H9 (cell line): Measurements from ENCODE around the gene NT5C1B. TPM values are rescaled to one million over a fixed set of nuclear protein-coding genes. Genes with fewer than 3 reads are reported as not detected.

Experiments used
- DNase-seq: peaks from one replicate; pipeline ENCODE4 v3.0.0-alpha.2; 2017
- H2AFZ ChIP-seq: one replicate; pipeline ENCODE4 v1.6.1; 2013; ENCODE audit warnings: mild to moderate bottlenecking, low read length, control low read depth, moderate library complexity
- H2AK5ac ChIP-seq: 2 replicates; pipeline ENCODE4 v1.6.1; 2013; ENCODE audit warnings: low read length, control low read depth, mixed read lengths; ENCODE audit not compliant: insufficient read length
- H2BK120ac ChIP-seq: one replicate; pipeline ENCODE4 v1.6.1; 2013; ENCODE audit warnings: low read depth, mild to moderate bottlenecking, low read length, control low read depth, inconsistent platforms; ENCODE audit not compliant: poor library complexity, severe bottlenecking
- H2BK12ac ChIP-seq: 2 replicates; pipeline ENCODE4 v1.6.1; 2013; ENCODE audit warnings: low read length, control low read depth, mixed read lengths, low read depth; ENCODE audit not compliant: insufficient read length
- H2BK15ac ChIP-seq: 2 replicates; pipeline ENCODE4 v1.6.1; 2013; ENCODE audit warnings: low read depth, low read length, control low read depth
- H2BK20ac ChIP-seq: one replicate; pipeline ENCODE4 v1.6.1; 2013; ENCODE audit warnings: low read depth, mild to moderate bottlenecking, low read length, control low read depth, inconsistent platforms; ENCODE audit not compliant: poor library complexity, severe bottlenecking
- H2BK5ac ChIP-seq: 2 replicates; pipeline ENCODE4 v1.6.1; 2013; ENCODE audit warnings: low read length, control low read depth, mixed read lengths; ENCODE audit not compliant: insufficient read length
- H3K14ac ChIP-seq: 2 replicates; pipeline ENCODE4 v1.6.1; 2013; ENCODE audit warnings: low read length, control low read depth; ENCODE audit not compliant: insufficient read depth
- H3K18ac ChIP-seq: 2 replicates; pipeline ENCODE4 v1.6.1; 2013; ENCODE audit warnings: low read depth, mild to moderate bottlenecking, mixed read lengths, low read length, control low read depth; ENCODE audit not compliant: insufficient read length
- H3K23ac ChIP-seq: 2 replicates; pipeline ENCODE4 v1.6.1; 2013; ENCODE audit warnings: low read length, control low read depth, mixed read lengths, low read depth; ENCODE audit not compliant: insufficient read length
- H3K23me2 ChIP-seq: 2 replicates; pipeline ENCODE4 v1.6.1; 2013; ENCODE audit warnings: low read depth, mild to moderate bottlenecking, mixed read lengths, low read length, control low read depth; ENCODE audit not compliant: insufficient read length, poor library complexity, severe bottlenecking
- H3K27ac ChIP-seq: 2 replicates; pipeline ENCODE4 v1.5.1; 2013; ENCODE audit warnings: low read length, control low read depth, mixed read lengths, low read depth; ENCODE audit not compliant: insufficient read length
- H3K27me3 ChIP-seq: 2 replicates; pipeline ENCODE4 v1.6.1; 2013; ENCODE audit warnings: low read length, control low read depth, inconsistent platforms; ENCODE audit not compliant: insufficient read depth
- H3K4ac ChIP-seq: 2 replicates; pipeline ENCODE4 v1.6.1; 2013; ENCODE audit warnings: low read depth, mild to moderate bottlenecking, control low read depth, inconsistent platforms, low read length, moderate library complexity
- H3K4me1 ChIP-seq: 2 replicates; pipeline ENCODE4 v1.6.1; 2013; ENCODE audit warnings: low read length, control low read depth, inconsistent platforms; ENCODE audit not compliant: insufficient read depth
- H3K4me2 ChIP-seq: 2 replicates; pipeline ENCODE4 v1.6.1; 2013; ENCODE audit warnings: low read length, control low read depth, mixed read lengths; ENCODE audit not compliant: insufficient read length, insufficient read depth
- H3K56ac ChIP-seq: 2 replicates; pipeline ENCODE4 v1.6.1; 2013; ENCODE audit warnings: low read depth, mild to moderate bottlenecking, mixed read lengths, low read length, control low read depth; ENCODE audit not compliant: insufficient read length
- H3K79me1 ChIP-seq: 2 replicates; pipeline ENCODE4 v1.6.1; 2013; ENCODE audit warnings: low read depth, mild to moderate bottlenecking, moderate library complexity, low read length, control low read depth, inconsistent platforms; ENCODE audit not compliant: insufficient read depth, poor library complexity, severe bottlenecking
- H3K79me2 ChIP-seq: 2 replicates; pipeline ENCODE4 v1.6.1; 2013; ENCODE audit warnings: low read length, control low read depth, inconsistent platforms; ENCODE audit not compliant: insufficient read depth
- H3K9ac ChIP-seq: 2 replicates; pipeline ENCODE4 v1.6.1; 2013; ENCODE audit warnings: low read length, control low read depth, mixed read lengths; ENCODE audit not compliant: insufficient read length; ENCODE audit errors: extremely low read depth
- H3K9me3 ChIP-seq: one replicate; pipeline ENCODE4 v1.6.1; 2013; ENCODE audit warnings: low read depth, low read length, inconsistent platforms; ENCODE audit not compliant: control insufficient read depth
- H3T11ph ChIP-seq: one replicate; pipeline ENCODE4 v1.6.1; 2013; ENCODE audit warnings: mild to moderate bottlenecking, low read length, control low read depth, inconsistent platforms
- H4K20me1 ChIP-seq: one replicate; pipeline ENCODE4 v1.6.1; 2013; ENCODE audit not compliant: control insufficient read depth, insufficient read length, insufficient read depth
- H4K5ac ChIP-seq: 2 replicates; pipeline ENCODE4 v1.6.1; 2013; ENCODE audit warnings: low read depth, mild to moderate bottlenecking, mixed read lengths, low read length, control low read depth; ENCODE audit not compliant: insufficient read length
- H4K8ac ChIP-seq: replicated peaks from 2 replicates; pipeline ENCODE4 v1.6.1; 2013; ENCODE audit warnings: low read length, control low read depth, mixed read lengths, low read depth; ENCODE audit not compliant: insufficient read length
- H4K91ac ChIP-seq: 2 replicates; pipeline ENCODE4 v1.6.1; 2013; ENCODE audit warnings: low read depth, mild to moderate bottlenecking, moderate library complexity, mixed read lengths, low read length, control low read depth; ENCODE audit not compliant: insufficient read length
- H3K27ac Mint-ChIP-seq, 3 experiments: 2 replicates in 2 of 3; 3 replicates in 1 of 3; pipeline ENCODE4 v1.8.0; 2020 to 2021; ENCODE audit warnings: mixed read lengths in 3 of 3, mild to moderate bottlenecking in 1 of 3, moderate library complexity in 1 of 3
- H3K27me3 Mint-ChIP-seq: 2 replicates; pipeline ENCODE4 v1.8.0; 2021; ENCODE audit warnings: low read depth, mild to moderate bottlenecking, moderate library complexity, mixed read lengths
- H3K36me3 Mint-ChIP-seq, 3 experiments: 2 replicates in 2 of 3; 3 replicates in 1 of 3; pipeline ENCODE4 v1.8.0; 2020 to 2021; ENCODE audit warnings: low read depth in 3 of 3, mixed read lengths in 3 of 3; ENCODE audit not compliant: insufficient read depth in 1 of 3
- H3K4me1 Mint-ChIP-seq, 2 experiments: 2 replicates each; pipeline ENCODE4 v1.8.0; 2020; ENCODE audit warnings: mixed read lengths in 2 of 2
- H3K4me3 Mint-ChIP-seq, 2 experiments: 2 replicates in 1 of 2; 3 replicates in 1 of 2; pipeline ENCODE4 v1.8.0; 2020 to 2021; ENCODE audit warnings: mild to moderate bottlenecking in 2 of 2, mixed read lengths in 2 of 2, moderate library complexity in 1 of 2
- H3K9me3 Mint-ChIP-seq, 2 experiments: 2 replicates in 1 of 2; 3 replicates in 1 of 2; pipeline ENCODE4 v1.8.0; 2020; ENCODE audit warnings: mild to moderate bottlenecking in 2 of 2, mixed read lengths in 2 of 2, moderate library complexity in 1 of 2
- WGBS: extraction: QIAGEN DNeasy Blood & Tissue Kit; methylation state at CpG from one replicate; pipeline ENCODE4 v1.1.7; 2013; ENCODE audit warnings: missing lambda C conversion rate, low lambda C conversion rate, mixed read lengths; ENCODE audit not compliant: insufficient read length; ENCODE audit errors: extremely low coverage; 5-methylcytosine and 5-hydroxymethylcytosine counted together
- total RNA-seq: library from RNA; stranded (reverse); gene quantifications from 2 replicates; pipeline ENCODE4 v1.2.1, GENCODE V29; 2021
- TF ChIP-seq, protein P1 (sequence below): fragments of 200-600 bp; sonication (generic); conservative IDR thresholded peaks from 3 replicates; pipeline ENCODE4 v1.8.0; 2021; ENCODE audit warnings: antibody characterized with exemption, mild to moderate bottlenecking

The NT5C1B gene
- total RNA-seq, 1 experiment from 2014 or later = not detected

- Histone ChIP-seq H2BK5ac (no peak overlapping the region), H3T11ph (no peak overlapping the region), H4K8ac (no peak overlapping the region), H3K23ac (no peak overlapping the region), H3K4me1 (no peaks in the 10 kb centered on the region), H3K14ac (no peak overlapping the region), H3K9me3 (no peaks in the 10 kb centered on the region), H4K91ac (no peak overlapping the region), H2BK120ac (no peak overlapping the region), H3K4me2 (no peak overlapping the region), H2BK15ac (no peak overlapping the region), H3K9ac (no peak overlapping the region), H4K20me1 (no peaks in the 10 kb centered on the region), H3K18ac (no peak overlapping the region), H3K4ac (no peak overlapping the region), H2AK5ac (no peak overlapping the region), H4K5ac (no peak overlapping the region), H3K27me3 (no peaks in the 10 kb centered on the region), H3K27ac (no peak overlapping the region), H3K56ac (no peak overlapping the region), H2AFZ (no peak overlapping the region), H2BK20ac (no peak overlapping the region), H3K23me2 (no peaks in the 10 kb centered on the region), H2BK12ac (no peak overlapping the region), H3K79me2 (no peaks in the 10 kb centered on the region), H3K79me1 (no peaks in the 10 kb centered on the region)
- no peak for DNase-seq
- H3K27me3 Mint-ChIP-seq = no peaks in the 10 kb centered on the region
- no peaks in the 10 kb centered on the region; a peak in 1 of 7 replicates for H3K36me3 Mint-ChIP-seq
- no peak overlapping the region for H3K4me3 Mint-ChIP-seq
- no peaks in the 10 kb centered on the region for H3K9me3 Mint-ChIP-seq
- TF ChIP-seq, protein P1, sequence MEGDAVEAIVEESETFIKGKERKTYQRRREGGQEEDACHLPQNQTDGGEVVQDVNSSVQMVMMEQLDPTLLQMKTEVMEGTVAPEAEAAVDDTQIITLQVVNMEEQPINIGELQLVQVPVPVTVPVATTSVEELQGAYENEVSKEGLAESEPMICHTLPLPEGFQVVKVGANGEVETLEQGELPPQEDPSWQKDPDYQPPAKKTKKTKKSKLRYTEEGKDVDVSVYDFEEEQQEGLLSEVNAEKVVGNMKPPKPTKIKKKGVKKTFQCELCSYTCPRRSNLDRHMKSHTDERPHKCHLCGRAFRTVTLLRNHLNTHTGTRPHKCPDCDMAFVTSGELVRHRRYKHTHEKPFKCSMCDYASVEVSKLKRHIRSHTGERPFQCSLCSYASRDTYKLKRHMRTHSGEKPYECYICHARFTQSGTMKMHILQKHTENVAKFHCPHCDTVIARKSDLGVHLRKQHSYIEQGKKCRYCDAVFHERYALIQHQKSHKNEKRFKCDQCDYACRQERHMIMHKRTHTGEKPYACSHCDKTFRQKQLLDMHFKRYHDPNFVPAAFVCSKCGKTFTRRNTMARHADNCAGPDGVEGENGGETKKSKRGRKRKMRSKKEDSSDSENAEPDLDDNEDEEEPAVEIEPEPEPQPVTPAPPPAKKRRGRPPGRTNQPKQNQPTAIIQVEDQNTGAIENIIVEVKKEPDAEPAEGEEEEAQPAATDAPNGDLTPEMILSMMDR = no peak
- no peaks in the 10 kb centered on the region for H3K4me1 Mint-ChIP-seq
- no peak overlapping the region for H3K27ac Mint-ChIP-seq
- WGBS = no CpG with 5 or more reads among the region's 3 CpGs
These were observed 36.2 kb upstream of the NT5C1B start for GRCh38 chr2:18625563-18625962.
